PC-3 (cell line): ENCODE data around the gene RIC1.

ENCODE experiments used
- CTCF ChIP-seq: fragments of 300-600 bp; sonication (generic); conservative IDR thresholded peaks from 2 replicates; pipeline ENCODE4 v1.5.1; 2017; ENCODE audit warnings: antibody characterized with exemption, low read depth, mild to moderate bottlenecking, low read length
- EZH2 ChIP-seq: fragments of 300-600 bp; sonication (generic); IDR thresholded peaks from one replicate; pipeline ENCODE4 v1.6.1; 2017; ENCODE audit warnings: antibody characterized with exemption, mild to moderate bottlenecking, low read length; ENCODE audit not compliant: unreplicated experiment

- TF ChIP-seq CTCF (no peak), EZH2 (no peak)
Observed at GRCh38 chr9:5593904-5594303, 35.0 kb upstream of the RIC1 start.
